Measurements from ENCODE around the gene AKT1S1. TPM values are rescaled to one million over a fixed set of nuclear protein-coding genes. Genes with fewer than 3 reads are reported as not detected.
"Not testable (repeated sequence)": the region's sequence is repeated elsewhere in the genome, so short reads cannot be mapped to it uniquely, and the experiment has no call there.

AKT1S1 gene
- polyA plus RNA-seq (2014; cell fraction: cytosol; rRNA removed): 4.9 TPM in 2 replicates
- polyA plus RNA-seq (2014; cell fraction: nucleus; rRNA removed): 8.1 and 13.5 TPM in 2 replicates

GRCh38 chr19:49877020-49877878 lies at the start of gene AKT1S1, which contains the start of gene TBC1D17:
Gene AKT1S1, minus strand, starts transcription at chr19:49877355. Its CDS starts 4,060 bp downstream, at chr19:49873295.
Gene TBC1D17, plus strand, starts transcription at chr19:49877702. Its CDS starts 22 bp downstream, at chr19:49877724.
- DNase-seq (ENCODE audit: low spot score): peak; percentile 98

GRCh38 chr19:49926515-49926914 lies 49.4 kb upstream of the AKT1S1 start:
- no peak for DNase-seq (ENCODE audit: low spot score)

DNA sequence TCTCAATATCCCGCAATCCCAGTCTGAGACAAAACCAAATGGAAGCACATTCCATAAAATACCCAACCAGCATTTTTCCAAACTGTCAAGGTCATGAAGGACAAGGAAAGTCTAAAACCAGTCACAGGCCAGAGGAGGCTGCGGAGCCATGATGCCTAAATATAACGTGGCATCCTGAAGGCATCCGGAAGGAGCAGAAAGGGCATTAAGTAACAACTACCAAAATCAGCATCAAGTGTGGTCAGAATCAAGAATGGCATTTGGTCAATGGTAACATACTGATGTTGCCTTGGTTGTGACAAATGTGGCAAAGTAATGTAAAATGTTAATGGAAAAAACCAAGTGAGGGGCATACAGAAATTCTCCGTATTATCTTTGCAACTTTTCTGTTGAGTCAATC lies 48.3 kb upstream of the AKT1S1 start:
- DNase-seq (ENCODE audit: low spot score): no peak

GRCh38 chr19:49924881-49925210 lies 47.7 kb upstream of the AKT1S1 start:
- DNase-seq (ENCODE audit: low spot score): not testable (repeated sequence)

- no peak for DNase-seq (ENCODE audit: low spot score)
Observed at GRCh38 chr19:49924004-49924880, 47.1 kb upstream of the AKT1S1 start.

DNA sequence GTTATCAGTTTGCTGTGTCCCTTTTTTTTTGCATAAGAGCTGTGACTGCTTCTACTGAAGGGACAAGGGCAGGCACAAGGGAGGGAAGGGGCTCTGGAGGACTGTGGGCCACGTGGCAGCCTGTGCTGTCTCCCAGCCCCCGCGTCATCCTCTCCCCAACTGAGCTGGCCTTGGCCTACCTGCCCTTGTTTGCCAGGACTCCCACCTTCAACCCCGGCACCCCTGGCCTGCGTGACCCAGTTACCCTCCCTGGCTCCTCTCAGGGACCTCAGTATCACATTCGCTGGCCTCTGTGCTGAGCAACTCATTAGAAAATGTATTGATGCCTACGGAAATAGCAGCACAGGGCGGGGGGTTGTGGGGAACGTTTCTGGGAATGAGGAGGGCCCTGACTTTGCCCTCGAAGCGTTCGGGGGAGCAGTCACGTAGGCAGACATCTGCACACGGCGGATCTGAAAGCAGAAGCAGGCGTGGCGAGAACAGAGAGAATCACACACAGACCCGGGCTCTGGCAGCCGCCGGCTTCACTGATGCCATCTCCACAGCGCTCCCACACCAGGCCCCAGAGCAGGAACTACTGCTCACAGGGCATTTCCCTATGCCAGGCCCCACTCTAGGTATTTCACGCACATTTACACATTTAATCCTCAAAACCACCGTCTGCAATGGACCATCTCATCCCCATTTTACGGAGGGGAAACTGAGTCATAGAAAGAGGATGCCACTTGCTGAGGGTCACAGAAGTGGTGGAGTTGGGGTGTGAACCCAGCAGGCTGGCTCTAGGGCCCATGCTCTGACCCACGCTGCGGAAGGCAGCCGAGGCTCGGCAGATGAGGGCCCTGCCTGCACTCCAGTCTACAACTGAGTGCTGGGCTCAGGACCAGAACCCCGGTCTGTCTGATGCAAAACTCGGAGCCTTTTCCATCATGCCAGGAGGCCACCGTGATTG lies 46.2 kb upstream of the AKT1S1 start:
- DNase-seq (ENCODE audit: low spot score): no peak

- DNase-seq (ENCODE audit: low spot score): no peak
Observed at GRCh38 chr19:49921871-49922795, 45.0 kb upstream of the AKT1S1 start.

DNA sequence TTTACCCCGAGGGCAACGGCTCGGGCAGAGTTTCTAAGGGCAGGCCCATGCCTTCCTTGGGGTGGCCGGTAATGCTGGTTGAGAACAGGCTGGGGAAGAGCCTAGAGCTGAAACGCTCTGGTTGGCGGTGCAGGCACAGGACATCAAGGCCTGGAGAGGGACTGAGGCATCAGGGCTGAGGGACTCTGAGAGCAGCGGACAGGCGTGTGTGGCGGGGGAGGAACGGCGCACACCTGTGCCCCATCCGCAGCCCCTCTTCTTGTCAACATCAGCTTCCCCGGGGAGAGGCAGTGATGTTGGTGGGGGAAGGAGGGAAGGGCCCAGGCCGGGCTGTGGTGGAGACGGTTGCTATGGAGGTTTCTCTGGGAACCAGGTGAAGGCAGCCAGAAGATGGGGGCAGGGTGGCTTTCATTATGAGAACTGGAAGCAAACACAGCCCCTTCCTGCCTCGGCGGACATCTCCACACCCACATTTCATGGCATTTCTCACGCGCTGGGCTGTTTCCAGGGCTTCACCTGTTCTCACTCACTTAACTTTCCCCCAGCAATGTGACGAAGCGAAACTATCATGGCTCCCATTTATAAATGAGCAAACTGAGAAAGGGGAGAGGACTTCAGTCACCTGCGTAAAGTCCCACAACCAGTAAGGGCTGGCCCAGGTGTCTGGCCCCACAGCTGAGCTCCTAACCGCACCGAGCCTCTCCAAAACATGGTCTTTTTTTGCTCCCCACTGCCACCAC lies 43.6 kb upstream of the AKT1S1 start:
- DNase-seq (ENCODE audit: low spot score): no peak

DNA sequence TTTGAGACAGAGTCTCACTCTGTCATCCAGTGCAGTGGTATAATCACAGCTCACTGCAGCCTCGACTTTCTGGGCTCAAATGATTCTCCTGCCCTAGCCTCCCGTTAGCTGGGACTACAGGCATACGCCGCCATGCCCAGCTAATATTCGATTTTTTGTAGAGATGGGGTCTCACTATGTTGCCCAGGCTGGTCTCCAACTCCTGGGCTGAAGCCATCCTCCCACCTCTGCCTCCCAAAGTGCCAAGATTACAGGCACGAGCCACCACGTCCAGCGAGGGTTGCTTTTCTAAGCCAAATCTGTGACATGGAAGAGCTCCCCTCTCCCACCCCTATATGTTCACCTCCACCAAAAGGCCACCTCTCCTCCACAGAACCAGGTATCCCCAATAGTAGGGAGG lies 40.9 kb upstream of the AKT1S1 start:
- no peak for DNase-seq (ENCODE audit: low spot score)

DNA sequence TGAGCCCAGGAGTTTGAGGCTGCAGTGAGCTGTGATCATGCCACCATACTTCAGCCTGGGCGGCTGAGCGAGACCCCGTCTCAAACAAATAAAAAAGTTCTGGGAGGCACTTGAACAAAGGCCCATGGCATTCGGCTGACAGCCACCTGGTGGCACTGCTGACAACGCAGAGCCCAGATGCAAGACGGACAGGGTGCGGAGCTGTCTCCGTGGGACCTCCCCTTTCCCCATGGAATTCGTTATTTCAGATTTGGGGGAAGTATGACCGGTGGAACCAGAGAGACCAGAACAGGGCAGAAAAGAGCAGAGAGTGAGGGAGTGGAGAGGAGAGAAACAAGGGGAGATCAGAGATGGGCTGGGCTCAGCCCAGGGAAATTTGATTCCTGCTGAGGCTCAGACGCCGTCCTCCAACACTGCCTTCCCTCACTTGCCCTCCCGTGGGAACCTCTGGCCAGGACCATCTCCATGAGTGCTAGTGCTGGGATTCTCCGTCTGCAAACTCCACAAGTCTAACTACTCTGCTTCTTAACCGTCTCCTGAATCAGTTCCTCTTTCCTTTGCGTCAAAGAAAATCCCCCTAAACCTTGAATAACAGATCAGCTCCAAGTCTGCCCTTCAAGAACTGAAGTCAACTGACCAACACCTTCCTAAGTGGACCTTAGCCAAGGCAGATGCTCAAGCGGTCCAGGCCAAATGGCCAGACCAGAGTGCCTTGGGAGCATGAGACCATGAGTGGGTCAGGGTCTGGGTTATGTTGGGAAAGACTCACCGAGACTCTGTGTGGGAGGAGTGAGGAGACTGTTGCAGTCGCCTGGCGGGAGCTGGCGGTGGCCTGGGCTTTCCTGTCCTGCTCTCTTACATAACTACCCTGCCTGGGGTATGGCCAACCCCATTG lies 39.9 kb upstream of the AKT1S1 start:
- DNase-seq (ENCODE audit: low spot score): no peak

GRCh38 chr19:49915271-49915670 lies 38.1 kb upstream of the AKT1S1 start:
- no peak for DNase-seq (ENCODE audit: low spot score)

DNA sequence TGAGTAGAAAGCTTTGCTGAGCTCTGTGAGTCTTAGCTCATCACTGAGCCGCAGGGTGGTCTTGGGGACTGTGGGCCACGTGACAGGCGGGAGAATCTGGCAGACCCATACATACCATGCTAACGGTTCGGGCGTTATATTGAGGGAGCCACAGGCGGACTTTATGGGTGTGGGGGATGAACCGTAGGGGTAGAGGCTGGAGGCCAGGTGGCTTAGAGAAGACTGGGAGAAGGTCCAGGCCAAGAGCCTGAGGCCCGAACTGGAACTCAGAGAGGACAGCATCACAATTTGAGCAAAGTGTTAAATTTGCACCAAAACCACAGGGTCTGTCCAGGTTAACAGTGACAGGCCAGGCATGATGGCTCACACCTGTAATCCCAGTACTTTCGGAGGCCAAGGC lies 36.6 kb upstream of the AKT1S1 start:
- no peak for DNase-seq (ENCODE audit: low spot score)

- no peak for DNase-seq (ENCODE audit: low spot score)
Observed at GRCh38 chr19:49912965-49913685, 36.0 kb upstream of the AKT1S1 start.

- no peak for DNase-seq (ENCODE audit: low spot score)
Observed at GRCh38 chr19:49911381-49912145, 34.4 kb upstream of the AKT1S1 start.

DNA sequence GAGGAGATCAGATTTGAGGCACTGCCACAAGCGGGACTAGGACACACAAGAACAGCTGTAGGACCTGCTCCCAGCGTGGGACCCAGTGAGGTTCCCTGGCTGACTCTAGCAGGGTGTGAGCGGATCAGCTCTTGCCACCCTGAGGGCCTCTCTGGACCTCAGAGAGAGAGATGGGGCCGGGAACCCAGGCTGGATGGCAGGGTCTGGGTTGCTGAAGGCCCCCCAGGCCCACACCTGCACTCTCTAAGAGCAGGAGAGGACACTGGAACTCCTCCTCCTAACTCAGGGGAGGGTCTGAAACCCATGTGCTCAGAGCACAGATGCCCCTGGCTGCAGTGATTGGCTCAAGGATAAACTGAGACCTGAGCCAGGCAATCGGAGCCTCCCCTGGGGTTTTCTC lies 33.0 kb upstream of the AKT1S1 start:
- no peak for DNase-seq (ENCODE audit: low spot score)

GRCh38 chr19:49908480-49909420 lies 31.6 kb upstream of the AKT1S1 start:
- DNase-seq (ENCODE audit: low spot score): no peak
